HG02798 (cell line): Measurements from ENCODE around the gene ARMC10.
"Not testable (repeated sequence)": the region's sequence is repeated elsewhere in the genome, so short reads cannot be mapped to it uniquely, and the experiment has no call there.

Experiments
- ATAC-seq: cut with Tn5 transposase; IDR thresholded peaks from one replicate; pipeline ENCODE4 v1.9.1; 2021; ENCODE audit warnings: mild to moderate bottlenecking; ENCODE audit not compliant: unreplicated experiment, poor library complexity

Gene ARMC10

DNA sequence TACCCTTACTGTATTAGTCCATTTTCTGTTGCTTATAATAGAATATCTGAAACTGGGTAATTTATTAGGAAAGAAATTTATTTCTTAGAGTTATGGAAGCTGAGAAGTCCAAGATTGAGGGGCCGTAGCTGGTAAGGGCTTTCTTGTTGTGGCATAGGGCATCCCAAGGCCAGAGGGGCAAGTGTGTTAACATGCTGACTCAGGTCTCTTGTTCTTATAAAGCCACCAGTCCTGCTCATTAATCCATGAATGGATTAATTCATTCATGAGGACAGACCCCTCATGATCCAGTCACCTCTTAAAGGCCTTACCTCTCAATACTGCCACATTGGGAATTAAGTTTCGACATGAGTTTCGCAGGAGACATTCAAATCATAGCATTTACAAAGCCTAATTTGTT is 2.4 kb downstream of the ARMC10 start:
- no peak for ATAC-seq

DNA sequence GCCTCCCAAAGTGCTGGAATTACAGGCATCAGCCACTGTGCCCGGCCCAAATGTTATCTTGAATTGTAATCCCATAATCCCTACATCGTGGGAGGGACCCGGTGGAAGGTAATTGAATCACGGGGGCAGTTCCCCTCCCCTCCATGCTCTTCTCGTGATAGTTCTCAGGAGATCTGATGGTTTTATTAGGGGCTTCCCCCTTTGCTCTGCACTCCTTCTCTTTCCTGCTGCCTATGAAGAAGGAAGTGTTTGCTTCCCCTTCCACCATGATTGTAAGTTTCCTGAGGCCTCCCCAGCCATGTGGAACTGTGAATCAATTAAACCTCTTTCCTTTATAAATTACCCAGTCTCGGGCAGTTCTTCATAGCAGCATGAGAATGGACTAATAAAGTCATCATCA is 3.3 kb downstream of the ARMC10 start:
- ATAC-seq, result not testable (repeated sequence)

DNA sequence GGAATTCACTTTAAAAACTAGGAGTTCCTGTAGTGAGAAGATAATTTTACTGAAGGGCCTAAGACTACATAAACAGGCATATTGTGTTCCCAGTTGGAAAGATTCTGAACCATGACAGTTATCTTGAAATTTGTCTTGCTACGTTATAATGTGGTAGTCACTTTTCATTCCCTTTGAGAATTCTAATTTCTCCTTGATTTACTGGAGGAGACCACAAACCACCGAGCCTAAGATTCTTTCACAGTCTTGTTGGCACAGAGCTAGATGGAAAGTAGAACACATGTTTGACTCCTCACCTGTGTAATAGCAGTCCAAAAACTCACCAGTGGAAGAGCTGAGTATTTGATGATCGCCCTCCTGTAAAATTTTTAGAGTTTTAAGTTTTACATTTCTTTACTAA is 4.9 kb downstream of the ARMC10 start:
- ATAC-seq, result no peak

DNA sequence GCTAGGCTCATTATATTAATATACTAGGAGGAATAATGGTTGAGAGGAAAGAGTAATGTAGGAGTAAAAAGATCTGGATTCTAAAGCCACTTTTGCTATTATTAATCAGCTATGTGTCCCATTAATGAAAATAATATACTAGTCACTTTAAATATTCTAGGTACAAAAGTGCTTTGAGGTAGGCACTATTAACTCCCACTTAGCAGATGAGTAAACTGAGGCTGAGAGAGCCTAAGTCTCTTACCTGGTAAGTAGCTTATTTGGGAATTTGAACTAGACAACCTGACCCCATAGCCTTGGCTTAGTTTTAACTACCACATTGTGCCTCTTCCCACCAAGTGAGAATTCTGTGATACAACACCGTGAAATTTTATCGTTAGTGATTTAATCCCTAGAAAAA is 6.0 kb downstream of the ARMC10 start:
- ATAC-seq, result no peak

DNA sequence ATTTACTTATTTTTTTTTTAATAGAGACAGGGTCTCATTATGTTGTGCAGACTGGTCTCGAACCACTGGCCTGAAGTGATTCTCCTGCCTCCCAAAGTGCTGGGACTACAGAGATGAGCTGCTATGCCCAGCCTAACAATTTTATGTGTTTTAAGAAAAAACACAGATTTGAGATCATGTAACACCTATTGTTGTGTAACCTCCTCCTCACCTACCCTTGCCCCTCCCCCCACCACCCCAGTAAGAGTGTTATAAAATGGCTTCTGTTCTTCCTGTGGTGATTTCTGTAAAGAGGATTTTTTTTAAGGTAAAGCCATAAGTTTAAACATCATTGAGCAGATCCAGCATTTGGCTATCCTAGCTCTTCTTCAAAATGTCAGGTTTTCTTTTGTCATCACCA is 7.6 kb downstream of the ARMC10 start:
- no peak for ATAC-seq

DNA sequence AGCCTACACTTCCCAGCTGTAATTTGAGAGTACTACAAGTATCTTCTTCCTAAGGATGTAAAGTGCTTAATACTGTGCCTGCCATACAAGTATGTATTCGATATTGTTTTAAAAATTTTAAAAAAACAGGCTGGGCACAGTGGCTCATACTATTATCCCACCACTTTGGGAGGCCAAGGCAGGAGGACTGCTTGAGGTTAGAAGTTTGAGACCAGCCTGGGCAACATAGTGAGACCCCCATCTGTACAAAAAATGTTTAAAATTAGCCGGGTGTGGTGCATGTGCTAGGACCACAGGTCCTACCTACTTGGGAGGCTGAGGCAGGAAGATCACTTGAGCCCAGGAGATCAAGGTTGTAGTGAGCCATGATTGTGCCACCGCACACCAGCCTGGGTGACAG is 8.3 kb downstream of the ARMC10 start:
- ATAC-seq, result no peak

DNA sequence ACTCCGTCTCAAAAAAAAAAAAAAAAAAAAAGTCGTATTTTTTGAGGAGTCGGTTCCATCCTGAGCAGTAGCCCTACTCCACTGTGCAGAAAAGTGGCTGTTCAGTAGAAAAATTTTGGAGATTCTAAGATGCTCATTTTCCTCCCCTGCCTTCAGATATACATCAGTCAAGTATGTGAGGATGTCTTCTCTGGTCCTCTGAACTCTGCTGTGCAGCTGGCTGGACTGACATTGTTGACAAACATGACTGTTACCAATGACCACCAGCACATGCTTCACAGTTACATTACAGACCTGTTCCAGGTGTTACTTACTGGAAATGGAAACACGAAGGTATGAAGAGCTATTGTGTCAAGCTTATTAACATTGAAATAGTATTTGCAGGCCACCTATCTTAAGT is 17.4 kb downstream of the ARMC10 start:
- not testable (repeated sequence) for ATAC-seq

DNA sequence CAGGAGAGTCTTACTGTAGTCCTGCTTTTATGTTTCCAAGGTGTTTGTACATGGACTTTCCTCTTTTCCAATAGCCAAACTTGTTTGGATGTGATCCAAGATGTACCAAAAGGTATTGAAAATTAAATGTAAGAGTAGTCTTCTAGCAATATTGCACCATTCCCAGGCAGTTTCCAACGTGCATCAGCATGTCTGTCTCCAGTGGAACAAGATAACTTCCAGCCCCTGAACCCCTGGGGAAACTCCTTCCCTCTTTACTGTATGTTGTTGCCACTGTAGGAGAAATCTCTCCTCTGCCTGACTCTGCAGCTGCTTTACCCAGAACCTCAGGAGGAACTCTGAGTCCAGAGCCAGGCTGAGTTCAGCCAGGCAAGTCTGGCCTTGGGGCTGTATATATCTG is 18.5 kb downstream of the ARMC10 start:
- ATAC-seq, result no peak

DNA sequence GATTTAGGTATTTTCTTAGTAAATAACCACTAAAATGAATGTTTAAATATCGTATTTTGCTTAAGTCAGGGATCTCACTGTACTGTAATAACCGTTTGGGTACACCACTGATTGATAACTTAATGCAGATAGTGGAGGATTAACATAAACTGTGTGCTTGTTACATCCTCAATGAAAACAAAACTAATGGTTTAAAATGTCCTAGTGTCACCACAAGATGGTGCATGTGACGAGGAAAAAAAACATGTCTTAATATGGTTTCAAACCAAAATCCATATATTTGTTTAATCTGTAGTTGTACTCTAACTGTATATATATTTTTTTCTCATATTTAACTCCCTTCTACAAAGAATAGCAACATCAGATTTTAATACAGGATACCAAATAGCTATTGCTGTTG is 19.2 kb downstream of the ARMC10 start:
- ATAC-seq, result no peak

DNA sequence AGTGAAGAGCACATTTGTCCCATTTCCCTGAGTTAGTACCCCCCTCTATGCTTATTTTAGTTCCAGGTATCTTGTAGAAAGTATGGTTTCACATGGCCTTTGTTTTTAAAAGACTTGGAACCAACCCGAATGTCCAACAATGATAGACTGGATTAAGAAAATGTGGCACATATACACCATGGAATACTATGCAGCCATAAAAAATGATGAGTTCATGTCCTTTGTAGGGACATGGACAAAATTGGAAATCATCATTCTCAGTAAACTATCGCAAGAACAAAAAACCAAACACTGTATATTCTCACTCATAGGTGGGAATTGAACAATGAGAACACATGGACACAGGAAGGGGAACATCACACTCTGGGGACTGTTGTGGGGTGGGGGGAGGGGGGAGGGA is 20.6 kb downstream of the ARMC10 start:
- not testable (repeated sequence) for ATAC-seq

DNA sequence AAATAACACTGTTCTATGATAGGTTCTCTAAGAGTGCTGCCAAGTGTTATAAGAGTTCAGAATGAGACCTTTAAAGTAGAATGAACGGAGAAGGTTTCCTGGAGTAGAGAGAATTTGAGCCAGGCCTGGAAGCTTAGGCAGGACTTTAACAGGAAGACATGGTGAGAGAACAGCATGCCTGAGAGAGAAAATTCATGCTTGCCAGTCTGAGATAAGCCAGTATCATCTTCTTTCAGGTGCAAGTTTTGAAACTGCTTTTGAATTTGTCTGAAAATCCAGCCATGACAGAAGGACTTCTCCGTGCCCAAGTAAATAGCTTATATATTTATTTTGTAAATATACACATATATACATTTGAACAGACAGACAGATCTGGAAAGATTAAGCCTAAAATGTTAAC is 22.1 kb downstream of the ARMC10 start:
- ATAC-seq, result no peak

DNA sequence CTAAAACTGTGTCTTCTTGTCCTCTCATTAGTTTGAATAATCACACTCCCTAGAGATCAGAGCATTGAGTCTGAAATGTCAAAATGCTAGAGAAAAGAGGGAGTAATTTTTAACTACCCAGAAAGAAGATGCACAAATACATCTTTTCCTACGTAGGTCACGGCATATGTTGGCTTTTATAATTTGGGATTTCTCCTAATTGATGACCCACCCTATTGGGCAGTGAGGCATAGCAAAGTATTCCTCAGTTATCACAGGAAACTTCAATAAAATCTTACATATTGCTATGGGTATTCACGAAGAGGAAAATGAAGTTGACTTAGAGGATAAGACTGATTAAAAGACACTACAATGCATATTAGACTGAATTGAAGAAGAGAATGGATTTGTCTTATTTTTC is 25.4 kb downstream of the ARMC10 start:
- no peak for ATAC-seq

DNA sequence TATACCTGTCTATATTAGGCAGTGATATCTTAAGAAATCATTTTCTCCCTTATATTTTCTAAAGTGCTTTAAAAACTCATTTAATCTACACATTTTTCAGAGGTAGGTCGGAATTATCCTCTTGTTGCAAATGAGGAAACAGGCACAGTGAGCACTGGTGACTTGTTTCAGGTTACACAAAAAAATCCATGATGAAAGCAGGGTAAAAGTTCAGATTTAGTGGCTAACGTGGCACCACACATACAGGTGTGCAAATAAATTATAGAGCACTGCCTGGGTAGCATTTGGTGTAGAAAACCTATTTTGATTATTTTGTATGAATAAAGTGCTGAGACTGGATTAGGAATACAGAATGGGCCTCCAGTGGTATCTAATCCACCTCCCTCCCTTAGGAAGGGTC is 26.6 kb downstream of the ARMC10 start:
- no peak for ATAC-seq

DNA sequence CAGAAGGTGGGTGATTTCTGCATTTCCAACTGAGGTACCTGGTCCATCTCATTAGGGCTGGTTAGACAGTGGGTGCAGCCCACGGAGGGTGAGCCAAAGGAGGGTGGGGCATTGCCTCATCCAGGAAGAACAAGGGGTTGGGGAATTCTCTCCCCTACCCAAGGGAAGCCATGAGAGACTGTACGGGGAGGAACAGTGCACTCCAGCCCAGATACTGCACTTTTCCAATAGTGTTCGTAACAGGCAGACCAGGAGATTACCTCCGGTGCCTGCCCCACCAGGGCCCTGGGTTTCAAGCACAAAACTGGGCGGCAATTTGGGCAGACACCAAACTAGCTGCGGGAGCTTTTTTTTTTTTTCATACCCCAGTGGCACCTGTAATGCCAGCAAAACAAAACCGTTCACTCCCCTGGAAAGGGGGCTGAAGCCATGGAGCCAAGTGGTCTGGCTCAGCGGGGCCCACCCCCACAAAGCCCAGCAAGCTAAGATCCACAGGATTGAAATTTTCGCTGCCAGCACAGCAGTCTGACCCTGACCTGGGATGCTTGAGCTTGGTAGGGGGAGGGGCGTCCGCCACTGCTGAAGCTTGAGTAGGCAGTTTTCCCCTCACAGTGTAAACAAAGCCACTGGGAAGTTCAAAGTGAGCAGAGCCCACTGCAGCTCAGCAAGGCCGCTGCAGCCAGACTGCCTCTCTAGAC is 31.2 kb downstream of the ARMC10 start:
- ATAC-seq, result no peak

DNA sequence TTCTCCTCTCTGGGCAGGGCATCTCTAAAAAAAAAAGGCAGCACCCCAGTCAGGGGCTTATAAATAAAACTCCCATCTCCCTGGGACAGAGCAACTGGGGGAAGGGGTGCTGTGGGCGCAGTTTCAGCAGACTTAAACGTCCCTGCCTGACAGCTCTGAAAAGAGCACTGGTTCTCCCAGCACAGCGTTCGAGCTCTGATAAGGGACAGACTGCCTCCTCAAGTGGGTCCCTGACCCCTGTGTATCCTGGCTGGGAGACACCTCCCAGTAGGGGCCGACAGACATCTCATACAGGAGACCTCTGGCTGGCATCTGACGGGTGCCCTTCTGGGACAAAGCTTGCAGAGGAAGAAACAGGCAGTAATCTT is 31.7 kb downstream of the ARMC10 start:
- ATAC-seq, result not testable (repeated sequence)

DNA sequence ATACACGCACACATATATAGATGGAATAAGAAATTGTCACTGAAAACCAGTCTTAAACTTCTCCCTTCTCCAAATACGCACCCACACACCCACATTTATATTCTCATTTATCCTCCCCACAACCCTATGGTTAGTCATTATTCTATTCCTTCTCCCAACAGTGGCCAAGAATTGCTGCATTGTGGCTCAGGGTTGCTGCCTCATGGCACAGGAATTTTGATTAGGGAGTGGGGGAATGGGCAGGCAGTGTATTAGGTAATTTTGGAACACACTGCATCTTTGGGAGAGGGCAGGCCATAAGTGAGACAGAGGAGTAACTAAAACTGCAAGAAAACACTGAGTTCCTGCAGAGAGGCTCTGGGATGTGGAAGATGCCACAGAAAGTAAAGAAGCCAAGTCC is 38.2 kb downstream of the ARMC10 start:
- no peak for ATAC-seq

DNA sequence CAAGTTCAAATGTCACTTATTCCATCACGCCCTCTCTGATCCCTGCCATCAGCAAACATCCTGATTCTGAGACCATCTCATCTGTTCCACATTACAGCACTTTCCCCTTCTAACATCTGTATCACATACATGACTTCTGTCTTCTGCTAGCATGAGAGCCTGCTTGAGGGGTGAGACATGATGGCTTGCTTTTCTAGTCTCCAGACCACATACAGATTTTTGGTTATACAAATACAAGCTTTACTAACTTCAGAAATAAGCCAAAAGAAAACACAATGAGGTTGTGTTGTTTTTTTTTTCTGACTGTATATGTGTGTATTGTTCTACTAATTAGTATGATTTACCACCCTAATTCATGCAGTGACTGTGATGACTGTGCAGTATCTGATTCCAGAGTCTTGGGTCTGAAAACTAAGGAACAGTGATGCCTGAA is 39.7 kb downstream of the ARMC10 start:
- ATAC-seq, result no peak

DNA sequence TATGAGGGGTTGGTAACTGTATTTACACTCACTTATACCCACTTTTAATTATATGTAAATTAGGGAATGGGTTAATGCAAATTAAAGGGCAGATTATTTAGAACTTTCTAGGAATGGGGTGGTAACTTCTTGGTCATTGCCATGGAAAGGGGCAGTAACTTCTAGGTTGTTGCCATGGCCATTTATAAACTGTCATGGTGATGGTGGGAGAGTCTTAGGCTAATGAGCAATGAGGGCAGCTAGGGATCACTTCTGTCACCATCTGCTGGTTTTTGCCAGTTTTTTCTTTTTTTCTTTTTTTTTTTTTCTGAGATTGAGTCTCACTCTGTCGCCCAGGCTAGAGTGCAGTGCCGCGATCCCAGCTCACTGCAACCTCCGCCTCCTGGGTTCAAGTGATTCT is 40.8 kb downstream of the ARMC10 start:
- ATAC-seq, result no peak

DNA sequence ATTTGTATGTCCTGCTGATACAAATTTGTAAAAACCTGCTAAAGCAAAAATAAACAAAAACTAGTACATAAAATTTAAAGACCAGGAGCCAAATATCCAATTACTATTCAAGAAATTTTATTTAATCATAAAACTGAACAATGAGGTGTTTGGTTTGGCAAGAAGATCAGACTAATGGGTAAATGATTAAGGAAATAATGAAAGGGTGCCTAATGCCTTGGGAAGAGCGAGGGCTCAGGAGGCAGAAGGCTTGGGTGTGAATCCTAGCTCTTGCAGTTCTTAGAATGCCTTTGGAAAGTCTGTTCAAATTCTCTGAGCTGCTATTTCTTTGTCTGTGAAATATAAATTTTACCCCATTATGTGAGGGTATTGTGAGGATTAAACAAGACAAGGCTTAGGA is 41.6 kb downstream of the ARMC10 start:
- ATAC-seq, result no peak

DNA sequence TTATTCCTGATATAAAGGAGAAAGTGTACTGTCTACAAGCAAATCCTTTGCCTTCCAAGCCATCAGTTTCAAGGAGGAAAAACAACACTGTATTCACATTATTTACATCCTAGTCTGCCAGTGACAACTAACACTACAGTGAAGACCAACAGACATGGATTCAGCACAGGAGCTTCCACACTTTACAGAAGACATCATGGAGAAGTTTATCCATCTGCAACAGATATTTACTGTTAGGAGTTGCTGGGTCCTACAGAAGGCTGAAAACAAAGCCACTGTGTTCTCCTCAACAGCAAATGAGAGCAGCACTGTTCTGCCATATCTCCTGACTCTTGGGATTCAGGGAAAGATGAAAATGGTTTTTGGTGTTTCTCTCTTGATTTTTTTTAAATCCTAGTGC is 42.1 kb downstream of the ARMC10 start:
- no peak for ATAC-seq

DNA sequence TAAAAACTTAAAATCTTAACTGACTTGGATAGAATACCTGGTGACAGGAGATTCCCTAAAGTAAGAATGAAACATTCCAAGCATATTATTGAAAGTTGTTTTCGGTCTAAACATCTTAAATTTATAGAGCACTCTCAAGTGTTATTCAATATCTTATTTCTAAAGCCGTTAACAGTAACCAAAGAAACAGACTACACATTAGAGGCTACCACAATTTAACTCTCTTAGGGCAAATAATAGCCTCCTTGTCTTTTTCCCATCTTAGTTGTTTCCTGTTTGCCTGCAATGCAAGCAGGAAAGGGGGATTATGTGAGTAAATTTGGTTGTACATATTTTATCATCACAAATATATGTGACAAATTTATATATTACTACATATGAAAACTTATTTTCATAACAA is 42.5 kb downstream of the ARMC10 start:
- ATAC-seq, result no peak

DNA sequence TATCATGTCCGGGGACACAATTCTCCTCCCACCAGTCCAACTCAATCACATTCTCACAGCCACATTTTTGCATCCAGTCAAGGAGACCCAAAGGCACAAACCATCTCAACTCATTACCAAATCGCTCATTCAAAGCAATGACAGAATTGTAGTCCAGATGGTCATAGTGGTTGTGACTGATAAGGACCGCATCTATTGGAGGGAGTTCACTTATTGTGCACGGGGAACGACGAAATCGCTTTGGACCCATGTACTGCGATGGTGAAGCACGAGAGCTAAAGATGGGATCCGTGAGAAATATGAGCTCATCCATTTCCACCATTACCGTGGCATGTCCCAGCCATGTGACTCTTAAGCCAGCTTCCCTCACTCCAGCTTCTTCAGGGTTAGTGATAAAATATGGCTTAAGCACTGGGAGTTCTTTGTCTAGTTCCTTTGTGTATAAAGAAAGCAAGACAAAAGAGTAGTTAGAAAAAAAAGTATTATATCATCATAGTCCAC is 44.9 kb downstream of the ARMC10 start:
- ATAC-seq, result no peak

DNA sequence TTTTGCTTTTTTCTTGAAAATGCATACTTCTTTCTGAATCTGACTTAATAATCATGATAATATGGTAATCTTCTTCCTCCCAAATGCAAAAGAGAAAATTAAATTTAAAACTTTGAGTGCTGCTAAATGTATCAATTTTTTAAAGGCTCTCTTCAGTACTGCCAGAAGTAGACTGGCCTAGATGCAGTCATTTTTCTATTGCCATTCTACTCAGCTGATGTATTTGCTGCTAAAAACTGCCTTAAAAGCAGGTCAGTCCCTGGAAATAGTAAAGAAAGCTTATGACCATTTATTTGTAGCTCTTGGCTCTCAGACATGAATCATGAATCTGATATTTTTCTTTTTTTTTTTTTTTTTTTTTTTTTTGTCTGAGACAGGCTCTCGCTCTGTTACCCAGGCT is 45.4 kb downstream of the ARMC10 start:
- ATAC-seq, result no peak
